OCI-LY7 (cell line): ENCODE results near the gene SELENOM. TPM values are rescaled to one million over a fixed set of nuclear protein-coding genes. Genes with fewer than 3 reads are reported as not detected.

Experiments
- BruUV-seq: library from RNA; stranded (reverse); fragments of 400-500 nt; replicated peaks from 2 replicates; lab custom pipeline; 2021; lab: Mats Ljungman, UMichigan
- CTCF ChIA-PET: fragments of 300-600 bp; sonication (Branson Sonifier 250); formaldehyde crosslinking; loops from one replicate; lab custom pipeline; 2022; ENCODE audit warnings: antibody characterized with exemption; ENCODE audit not compliant: unreplicated experiment; lab: Charles Lee
- POLR2A ChIA-PET: fragments of 300-600 bp; sonication (Branson Sonifier 250); formaldehyde crosslinking; loops from one replicate; lab custom pipeline; 2022; ENCODE audit warnings: antibody characterized with exemption; lab: Charles Lee
- DNase-seq: peaks from one replicate; pipeline ENCODE4 v3.0.0-alpha.2; 2015; ENCODE audit warnings: low spot score
- H2AFZ ChIP-seq: fragments of 200-600 bp; sonication (generic), shearing (Covaris generic); 2 replicates; pipeline ENCODE4 v1.6.1; 2014; ENCODE audit warnings: mild to moderate bottlenecking, antibody characterized with exemption, low read length, moderate library complexity
- H3K27ac ChIP-seq: fragments of 200-600 bp; sonication (generic); 2 replicates; pipeline ENCODE4 v1.5.1; 2014; ENCODE audit warnings: mixed run types, low read depth, mild to moderate bottlenecking, moderate library complexity, low read length, inconsistent platforms; ENCODE audit not compliant: poor library complexity, severe bottlenecking
- H3K36me3 ChIP-seq: fragments of 200-600 bp; sonication (generic); 2 replicates; pipeline ENCODE4 v1.6.1; 2014; ENCODE audit warnings: mild to moderate bottlenecking, antibody characterized with exemption, low read length, moderate library complexity, mixed read lengths; ENCODE audit not compliant: insufficient read depth
- H3K4me1 ChIP-seq: fragments of 200-600 bp; sonication (generic); 2 replicates; pipeline ENCODE4 v1.5.1; 2014; ENCODE audit warnings: mild to moderate bottlenecking, low read length; ENCODE audit not compliant: insufficient read depth, poor library complexity, severe bottlenecking
- H3K4me2 ChIP-seq: fragments of 200-600 bp; sonication (generic); 2 replicates; pipeline ENCODE4 v1.6.1; 2014; ENCODE audit warnings: mild to moderate bottlenecking, low read length
- H3K4me3 ChIP-seq: fragments of 200-600 bp; sonication (generic); 2 replicates; pipeline ENCODE4 v1.5.1; 2014; ENCODE audit warnings: mild to moderate bottlenecking, low read depth, low read length; ENCODE audit not compliant: poor library complexity, severe bottlenecking
- H3K79me2 ChIP-seq: fragments of 200-600 bp; sonication (generic); 2 replicates; pipeline ENCODE4 v1.6.1; 2016; ENCODE audit warnings: low read depth, mild to moderate bottlenecking, low read length, moderate library complexity, mixed read lengths; ENCODE audit not compliant: insufficient read depth
- H3K9me2 ChIP-seq: fragments of 200-600 bp; sonication (generic); 2 replicates; pipeline ENCODE4 v1.6.1; 2016; ENCODE audit warnings: mild to moderate bottlenecking, low read length, mixed read lengths; ENCODE audit not compliant: insufficient read depth
- H3K9me3 ChIP-seq: fragments of 200-600 bp; sonication (generic); 2 replicates; pipeline ENCODE4 v1.6.1; 2014; ENCODE audit warnings: mild to moderate bottlenecking, mixed run types, low read length, mixed read lengths
- H4K20me1 ChIP-seq: fragments of 200-600 bp; sonication (generic); 2 replicates; pipeline ENCODE4 v1.6.1; 2014; ENCODE audit warnings: mild to moderate bottlenecking, antibody characterized with exemption, low read length, moderate library complexity, mixed read lengths; ENCODE audit not compliant: insufficient read depth
- EZH2phosphoT487 ChIP-seq: fragments of 200-600 bp; sonication (generic); IDR thresholded peaks from 2 replicates; pipeline ENCODE4 v1.6.1; 2018; ENCODE audit warnings: low read depth, borderline replicate concordance, mild to moderate bottlenecking, mixed run types, antibody characterized with exemption, low read length, moderate library complexity, mixed read lengths
- intact Hi-C: fragments of 100-400 bp; cut with micrococcal nuclease; formaldehyde crosslinking; loops from one replicate; pipeline ENCODE4 v1.10.0; 2022; ENCODE audit not compliant: unreplicated experiment
- total RNA-seq, 2 experiments: library from RNA; depleted of rRNA in 1 of 2; stranded (reverse); fragments of >200 nt in 1 of 2; shearing (Covaris generic) in 1 of 2; gene quantifications; 2 replicates each; pipeline ENCODE4 v1.2.3, GENCODE V29; 2014 to 2022
- TF ChIP-seq, protein P1 (sequence below): fragments of 200-600 bp; sonication (generic); conservative IDR thresholded peaks from 2 replicates; pipeline ENCODE4 v1.5.1; 2014; ENCODE audit warnings: mild to moderate bottlenecking, antibody characterized with exemption, low read length, moderate library complexity, mixed read lengths

The SELENOM gene
- total RNA-seq, 2 experiments from 2014 or later, result 0.55 to 1.4 TPM

GRCh38 chr22:31154975-31155374 lies 47.6 kb upstream of the SELENOM start:
- CTCF ChIA-PET, result interaction anchor here (0.5 kb wide), 1 partner anchor 27 kb away, joined by 10 read pairs; no protein-coding TSS in a partner anchor
- POLR2A ChIA-PET, result no interaction called here
- Histone ChIP-seq H2AFZ (no peak overlapping the region), H3K4me2 (no peak overlapping the region), H3K9me2 (no peaks in the 10 kb centered on the region), H4K20me1 (no peaks in the 10 kb centered on the region), H3K79me2 (no peaks in the 10 kb centered on the region), H3K4me1 (no peaks in the 10 kb centered on the region), H3K4me3 (no peak overlapping the region), H3K27ac (no peak overlapping the region), H3K9me3 (no peaks in the 10 kb centered on the region; the same call in 1 of the 2 replicates), H3K36me3 (no peaks in the 10 kb centered on the region)
- intact Hi-C loops, result no loop called here
- BruUV-seq, result no TSS peak
- TF ChIP-seq EZH2phosphoT487, result no peak
- TF ChIP-seq, protein P1, sequence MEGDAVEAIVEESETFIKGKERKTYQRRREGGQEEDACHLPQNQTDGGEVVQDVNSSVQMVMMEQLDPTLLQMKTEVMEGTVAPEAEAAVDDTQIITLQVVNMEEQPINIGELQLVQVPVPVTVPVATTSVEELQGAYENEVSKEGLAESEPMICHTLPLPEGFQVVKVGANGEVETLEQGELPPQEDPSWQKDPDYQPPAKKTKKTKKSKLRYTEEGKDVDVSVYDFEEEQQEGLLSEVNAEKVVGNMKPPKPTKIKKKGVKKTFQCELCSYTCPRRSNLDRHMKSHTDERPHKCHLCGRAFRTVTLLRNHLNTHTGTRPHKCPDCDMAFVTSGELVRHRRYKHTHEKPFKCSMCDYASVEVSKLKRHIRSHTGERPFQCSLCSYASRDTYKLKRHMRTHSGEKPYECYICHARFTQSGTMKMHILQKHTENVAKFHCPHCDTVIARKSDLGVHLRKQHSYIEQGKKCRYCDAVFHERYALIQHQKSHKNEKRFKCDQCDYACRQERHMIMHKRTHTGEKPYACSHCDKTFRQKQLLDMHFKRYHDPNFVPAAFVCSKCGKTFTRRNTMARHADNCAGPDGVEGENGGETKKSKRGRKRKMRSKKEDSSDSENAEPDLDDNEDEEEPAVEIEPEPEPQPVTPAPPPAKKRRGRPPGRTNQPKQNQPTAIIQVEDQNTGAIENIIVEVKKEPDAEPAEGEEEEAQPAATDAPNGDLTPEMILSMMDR, result no peak
- no peak for DNase-seq

DNA sequence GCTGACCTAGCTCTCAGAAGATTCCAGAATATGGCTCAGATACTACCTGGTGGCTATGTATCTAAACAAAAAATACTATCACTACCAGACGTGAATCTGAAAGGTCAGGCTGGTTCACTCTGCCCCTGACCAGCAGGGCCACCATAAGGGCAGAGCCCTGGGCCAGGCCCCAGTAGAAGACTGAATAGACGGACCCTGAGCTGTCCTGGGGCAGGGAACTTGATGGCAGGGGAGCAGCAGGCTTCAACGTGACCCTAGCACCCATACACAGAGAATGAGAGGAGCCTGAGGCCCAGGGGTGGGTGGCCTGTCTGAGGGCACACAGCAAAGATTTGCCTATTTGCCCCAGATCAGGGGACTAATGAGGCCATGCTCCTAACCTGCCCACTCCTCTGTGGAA lies 46.0 kb upstream of the SELENOM start:
- intact Hi-C loops, result no loop called here
- no peaks in the 10 kb centered on the region for H3K36me3 ChIP-seq
- no peak for TF ChIP-seq EZH2phosphoT487
- TF ChIP-seq, protein P1, result no peak
- no peak overlapping the region for H3K27ac ChIP-seq
- no peaks in the 10 kb centered on the region for H3K79me2 ChIP-seq
- H3K9me3 ChIP-seq, result no peaks in the 10 kb centered on the region
- CTCF ChIA-PET, result no interaction called here
- DNase-seq, result no peak
- H3K9me2 ChIP-seq, result no peaks in the 10 kb centered on the region
- no TSS peak for BruUV-seq
- H3K4me3 ChIP-seq, result no peak overlapping the region
- H3K4me2 ChIP-seq, result no peak overlapping the region
- no peak overlapping the region for H2AFZ ChIP-seq
- H3K4me1 ChIP-seq, result no peaks in the 10 kb centered on the region
- no peaks in the 10 kb centered on the region for H4K20me1 ChIP-seq
- POLR2A ChIA-PET, result interaction anchor here (0.7 kb wide), 1 partner anchor 513 kb away, joined by 3 read pairs; no protein-coding TSS in a partner anchor

- Histone ChIP-seq H2AFZ (no peak overlapping the region), H3K4me3 (no peak overlapping the region), H3K9me3 (peaks cover 8% of the 10 kb centered on the region), H3K36me3 (no peaks in the 10 kb centered on the region), H3K79me2 (no peaks in the 10 kb centered on the region), H4K20me1 (no peaks in the 10 kb centered on the region), H3K4me1 (no peaks in the 10 kb centered on the region), H3K27ac (no peak overlapping the region), H3K4me2 (no peak overlapping the region), H3K9me2 (no peaks in the 10 kb centered on the region)
- ChIA-PET POLR2A (interaction anchor here (0.6 kb wide), 1 partner anchor 559 kb away, joined by 4 read pairs; no protein-coding TSS in a partner anchor), CTCF (no interaction called here)
- BruUV-seq, result no TSS peak
- no peak for DNase-seq
- intact Hi-C loops, result no loop called here
- no peak for TF ChIP-seq EZH2phosphoT487
- TF ChIP-seq, protein P1, result no peak
Measured at GRCh38 chr22:31151872-31152271, 44.5 kb upstream of the SELENOM start.
